Chondrocyte (in vitro differentiated cells): ENCODE data around the gene MTHFD1. TPM values are rescaled to one million over a fixed set of nuclear protein-coding genes. Genes with fewer than 3 reads are reported as not detected.

Experiments used
- DNase-seq: peaks from one replicate; pipeline ENCODE4 v3.0.0; 2021; ENCODE audit warnings: mixed read lengths, low spot score
- H3K27ac Mint-ChIP-seq: one replicate; pipeline ENCODE4 v1.8.0; 2021; ENCODE audit warnings: mild to moderate bottlenecking, moderate library complexity, mixed read lengths; ENCODE audit not compliant: unreplicated experiment
- H3K27me3 Mint-ChIP-seq: 2 replicates; pipeline ENCODE4 v1.8.0; 2021; ENCODE audit warnings: low read depth, mixed read lengths
- H3K36me3 Mint-ChIP-seq: 2 replicates; pipeline ENCODE4 v1.8.0; 2021; ENCODE audit warnings: low read depth, mixed read lengths
- H3K4me1 Mint-ChIP-seq: 2 replicates; pipeline ENCODE4 v1.8.0; 2021; ENCODE audit warnings: low read depth, mild to moderate bottlenecking, mixed read lengths
- H3K4me3 Mint-ChIP-seq: one replicate; pipeline ENCODE4 v1.8.0; 2021; ENCODE audit warnings: mild to moderate bottlenecking, moderate library complexity, mixed read lengths; ENCODE audit not compliant: unreplicated experiment
- H3K9me3 Mint-ChIP-seq: 2 replicates; pipeline ENCODE4 v1.8.0; 2021; ENCODE audit warnings: low read depth, mixed read lengths
- CTCF ChIP-seq: fragments of 200-600 bp; sonication (generic); IDR thresholded peaks from 2 replicates; pipeline ENCODE4 v1.5.0; 2021; ENCODE audit warnings: antibody characterized with exemption, mild to moderate bottlenecking, moderate library complexity
- total RNA-seq: library from RNA; stranded (reverse); gene quantifications from 3 replicates; pipeline ENCODE4 v1.2.1, GENCODE V29; 2021

Gene MTHFD1
- total RNA-seq, 1 donor from 2014 or later, result 54.2 TPM

GRCh38 chr14:64463195-64463594 lies 75.0 kb downstream of the MTHFD1 start:
- Mint-ChIP-seq H3K4me1 (peaks cover 12% of the 10 kb centered on the region), H3K9me3 (no peaks in the 10 kb centered on the region), H3K27ac (no peak overlapping the region), H3K27me3 (no peaks in the 10 kb centered on the region), H3K36me3 (peaks cover 9% of the 10 kb centered on the region), H3K4me3 (no peak overlapping the region)
- TF ChIP-seq CTCF, result no peak
- no peak for DNase-seq

DNA sequence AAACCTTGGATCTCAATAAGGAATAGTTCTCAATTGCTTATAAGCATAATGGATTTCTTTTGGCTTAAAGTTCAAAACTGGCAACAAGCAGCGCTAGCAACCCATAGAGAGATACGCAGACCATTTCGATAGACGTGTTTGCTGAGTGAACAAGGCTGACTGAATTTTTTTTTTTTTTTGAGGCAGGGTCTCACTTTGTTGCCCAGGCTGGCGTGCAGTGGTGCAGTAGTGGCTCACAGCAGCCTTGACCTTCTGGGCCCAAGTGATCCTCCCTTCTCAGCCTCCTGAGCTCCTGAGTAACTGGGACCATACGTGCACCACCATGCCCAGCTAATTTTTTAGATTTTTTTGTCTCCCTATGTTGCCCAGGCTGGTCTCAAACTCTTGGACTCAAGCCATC lies 75.7 kb downstream of the MTHFD1 start:
- peaks cover 8% of the 10 kb centered on the region for H3K36me3 Mint-ChIP-seq
- peaks cover 12% of the 10 kb centered on the region for H3K4me1 Mint-ChIP-seq
- no peak for DNase-seq
- H3K27ac Mint-ChIP-seq, result no peak overlapping the region
- no peak overlapping the region for H3K4me3 Mint-ChIP-seq
- H3K27me3 Mint-ChIP-seq, result no peaks in the 10 kb centered on the region
- no peak for TF ChIP-seq CTCF
- H3K9me3 Mint-ChIP-seq, result no peaks in the 10 kb centered on the region

DNA sequence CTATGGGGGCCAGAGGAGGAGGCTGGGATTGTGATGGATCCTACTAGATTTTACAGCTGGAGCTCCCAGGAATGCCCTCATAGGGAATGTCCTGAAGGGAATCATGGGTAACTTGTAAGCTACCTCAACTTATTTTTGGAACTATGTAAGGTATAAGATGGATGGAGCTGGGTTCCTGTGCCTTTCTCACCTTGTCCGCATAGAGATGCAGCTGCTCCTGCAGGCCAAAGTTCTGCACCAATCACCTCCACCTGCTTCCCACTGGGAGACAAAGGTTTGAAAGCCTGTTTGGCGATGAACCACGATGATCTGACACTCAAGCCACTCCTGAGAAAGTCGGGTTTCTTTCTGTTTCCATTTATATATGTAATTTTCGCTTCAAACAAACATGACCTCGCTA lies 76.5 kb downstream of the MTHFD1 start:
- Mint-ChIP-seq H3K4me1 (peaks cover 12% of the 10 kb centered on the region), H3K27ac (peak overlapping the region; percentile 37), H3K4me3 (peak overlapping the region; percentile 72), H3K36me3 (peaks cover 2% of the 10 kb centered on the region), H3K9me3 (no peaks in the 10 kb centered on the region), H3K27me3 (no peaks in the 10 kb centered on the region)
- TF ChIP-seq CTCF, result no peak
- DNase-seq, result no peak

DNA sequence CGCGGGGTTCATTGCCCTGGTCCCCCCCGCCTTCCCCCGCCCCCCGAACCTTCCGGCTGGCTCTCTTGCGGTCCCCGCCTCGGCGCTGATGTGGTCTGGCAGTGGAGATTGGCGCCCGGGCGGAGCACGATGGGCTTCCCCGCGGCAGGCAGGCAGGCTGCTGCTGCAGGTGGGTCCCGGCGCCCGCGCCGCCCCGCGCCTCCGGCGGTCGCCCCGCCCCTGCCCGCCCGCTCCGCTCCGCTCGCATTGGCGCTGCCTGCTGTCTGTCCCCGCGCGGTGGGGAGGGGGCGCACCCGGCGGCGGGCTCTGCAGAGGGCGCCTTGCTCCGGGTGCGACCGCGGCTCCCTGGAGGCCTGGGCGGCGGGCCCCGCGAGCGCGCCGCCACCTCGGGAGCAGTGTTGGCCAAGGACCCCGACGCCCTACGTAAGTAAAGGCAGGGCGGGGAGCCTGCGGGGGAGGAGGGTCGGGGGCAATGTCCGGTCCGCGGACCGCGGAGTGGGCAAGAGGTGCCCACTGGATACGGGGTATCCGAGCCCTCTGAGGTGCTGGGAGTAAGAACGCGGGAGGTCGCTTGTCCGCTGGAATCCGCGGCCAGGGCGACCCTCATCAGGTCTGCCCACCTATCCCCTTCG lies 77.2 kb downstream of the MTHFD1 start, which contains the start of gene AKAP5:
Gene AKAP5, plus strand, starts transcription at position 309 of the 632 bp plus-strand sequence. CDS start 2,896 bp downstream, outside the sequence.
- Mint-ChIP-seq H3K36me3 (peaks cover 2% of the 10 kb centered on the region), H3K4me1 (peaks cover 12% of the 10 kb centered on the region), H3K4me3 (peak within 1 kb of the TSS; percentile 72), H3K9me3 (no peaks in the 10 kb centered on the region), H3K27me3 (no peaks in the 10 kb centered on the region), H3K27ac (peak within 1 kb of the TSS; percentile 37)
- DNase-seq, result no peak
- no peak for TF ChIP-seq CTCF

- no peak for DNase-seq
- H3K27me3 Mint-ChIP-seq, result no peaks in the 10 kb centered on the region
- peaks cover under 1% of the 10 kb centered on the region for H3K36me3 Mint-ChIP-seq
- peaks cover 12% of the 10 kb centered on the region for H3K4me1 Mint-ChIP-seq
- peak overlapping the region; percentile 15 for H3K27ac Mint-ChIP-seq
- peak overlapping the region; percentile 71 for H3K4me3 Mint-ChIP-seq
- TF ChIP-seq CTCF, result peak; percentile 72
- H3K9me3 Mint-ChIP-seq, result no peaks in the 10 kb centered on the region
Observed at GRCh38 chr14:64465831-64466554, 77.8 kb downstream of the MTHFD1 start.
